Spleen (tissue), 11 donors: Measurements from ENCODE around the gene TTC22. TPM values are rescaled to one million over a fixed set of nuclear protein-coding genes. Genes with fewer than 3 reads are reported as not detected.

Experiments used
- DNase-seq: peaks from one replicate; pipeline ENCODE4 v3.0.0-alpha.2; 2020
- H3K27ac ChIP-seq, 8 donors: fragments of 200-600 bp; sonication (generic) in 7 of 8; 1 replicate in 4 of 8; 2 replicates in 4 of 8; pipeline versions ENCODE4 v1.5.0 to v1.8.0; 2016 to 2021; ENCODE audit warnings: inconsistent platforms in 4 of 8, mild to moderate bottlenecking in 4 of 8, moderate library complexity in 1 of 8
- H3K27me3 ChIP-seq, 7 donors: fragments of 200-600 bp; sonication (generic) in 6 of 7; replicated peaks in 1 of 7; 1 replicate in 4 of 7; 2 replicates in 3 of 7; pipeline versions ENCODE4 v1.5.0 to v1.8.0; 2016 to 2021; ENCODE audit warnings: inconsistent platforms in 3 of 7, mild to moderate bottlenecking in 1 of 7
- H3K36me3 ChIP-seq, 6 donors: fragments of 200-600 bp; sonication (generic) in 5 of 6; 1 replicate in 4 of 6; 2 replicates in 2 of 6; pipeline versions ENCODE4 v1.5.0 to v1.8.0; 2016 to 2021; ENCODE audit warnings: inconsistent platforms in 2 of 6
- H3K4me1 ChIP-seq, 6 donors: fragments of 200-600 bp; sonication (generic) in 5 of 6; 1 replicate in 3 of 6; 2 replicates in 3 of 6; pipeline versions ENCODE4 v1.5.0 to v1.8.0; 2016 to 2021; ENCODE audit warnings: inconsistent platforms in 3 of 6
- H3K4me3 ChIP-seq, 8 donors: fragments of 200-600 bp; sonication (generic) in 7 of 8; 1 replicate in 4 of 8; 2 replicates in 4 of 8; pipeline versions ENCODE4 v1.5.0 to v1.8.0; 2016 to 2021; ENCODE audit warnings: inconsistent platforms in 4 of 8, mild to moderate bottlenecking in 4 of 8, moderate library complexity in 2 of 8
- H3K9me3 ChIP-seq, 8 donors: fragments of 200-600 bp; sonication (generic) in 7 of 8; 1 replicate in 4 of 8; 2 replicates in 4 of 8; pipeline versions ENCODE4 v1.5.0 to v1.8.0; 2016 to 2021; ENCODE audit warnings: inconsistent platforms in 4 of 8
- POLR2A ChIP-seq, 3 donors: fragments of 450-650 bp; IDR thresholded peaks; one replicate each; pipeline ENCODE4 v1.5.1; 2017; ENCODE audit warnings: antibody characterized with exemption in 3 of 3, mild to moderate bottlenecking in 1 of 3
- POLR2AphosphoS5 ChIP-seq, 3 donors: sonication (generic); formaldehyde crosslinking; IDR thresholded peaks; one replicate each; pipeline ENCODE4 v1.5.1; 2017; ENCODE audit warnings: antibody characterized with exemption in 3 of 3
- WGBS, 5 donors: extraction: QIAGEN DNeasy Blood & Tissue Kit in 3 of 5; methylation state at CpG; one replicate each; pipeline versions ENCODE4 v1.1.5 to v1.1.7; 2013 to 2018; 5-methylcytosine and 5-hydroxymethylcytosine counted together
- intact Hi-C: fragments of 100-400 bp; cut with DNase I; formaldehyde crosslinking; loops from one replicate; pipeline ENCODE4 v1.15.0; 2023; ENCODE audit warnings: low total_unique reads
- polyA plus RNA-seq, 3 donors: library from polyadenylated mRNA; stranded (reverse); fragments of 200-250 nt; gene quantifications; one replicate each; pipeline ENCODE4 v1.2.1, GENCODE V29; 2013
- total RNA-seq, 7 donors: library from RNA; depleted of rRNA in 3 of 7; stranded (reverse); fragments of >200 nt in 3 of 7; fragmentation: NEBNext Ultra II Directional in 4 of 7; extraction: Animal tissue kit (Norgen Biotek cat#: 25700) in 4 of 7; gene quantifications; one replicate each; pipeline versions ENCODE4 v1.1.0 to v1.2.1, GENCODE V29; 2016 to 2021
- TF ChIP-seq, protein P1 (sequence below), 11 experiments: fragments of 200-600 bp in 7 of 11; fragments of 450-650 bp in 4 of 11; sonication (generic) in 4 of 11; IDR thresholded peaks in 8 of 11; conservative IDR thresholded peaks in 3 of 11; 1 replicate in 7 of 11; 2 replicates in 4 of 11; pipeline versions ENCODE4 v1.4.0 to v1.8.0; 2016 to 2021; ENCODE audit warnings: antibody characterized with exemption in 11 of 11, inconsistent platforms in 4 of 11, mild to moderate bottlenecking in 1 of 11
- donor health status: healthy with polysubstance abuse.
- donor health status: DM: no; HTN: no; CAD: no; lungs with moderate emphysema.
- donor health status: DM: no; HTN: no; CAD: no.
- donor health status: Bipolar disorder and iron deficiency.
- donor health status: healthy.
- donor health status: DM: no; HTN: no; CAD: no.
- donor health status: DM: yes; HTN: yes; CAD: no.

TTC22 gene
- total and polyA plus RNA-seq, 10 donors: 0.73 to 6.4 (median 3.5) TPM

DNA sequence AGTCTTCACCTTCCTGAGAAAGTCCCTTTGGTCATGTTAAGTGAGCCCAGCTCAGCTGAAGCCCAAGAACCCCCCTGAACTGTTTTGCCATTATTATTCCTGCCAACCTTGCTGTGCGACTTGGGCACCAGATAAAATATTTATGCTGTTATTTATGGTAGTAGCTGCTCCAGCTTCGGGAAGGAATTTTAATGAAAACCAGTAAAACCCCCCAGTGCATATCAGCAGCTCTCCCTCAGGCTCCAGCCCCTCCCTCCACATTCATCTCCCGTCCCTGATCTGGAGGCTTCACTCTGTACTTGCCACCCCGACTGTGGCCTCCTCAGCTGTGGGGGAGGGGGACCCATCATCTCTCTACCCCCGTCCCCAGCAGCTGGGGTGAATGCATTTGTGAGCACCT lies 12.7 kb downstream of the TTC22 start:
- intact Hi-C loops: no loop called here
- no peaks in the 10 kb centered on the region for H3K4me1 ChIP-seq
- no peak overlapping the region for H3K4me3 ChIP-seq
- peaks cover 0 to 11% (median 0%) of the 10 kb centered on the region in 7 donors for H3K27me3 ChIP-seq
- no peak overlapping the region for H3K27ac ChIP-seq
- H3K36me3 ChIP-seq: peaks cover 0 to 57% (median 7%) of the 10 kb centered on the region in 6 donors
- WGBS, 5 donors: 54 to 83% (median 69%) methylated on average over 5 of the region's 5 CpGs
- no peak for DNase-seq
- peaks cover 0 to 16% (median 12%) of the 10 kb centered on the region in 8 donors for H3K9me3 ChIP-seq
- no peak for TF ChIP-seq POLR2AphosphoS5 (IDR thresholded peaks at IDR 0.05)
- TF ChIP-seq POLR2A (IDR thresholded peaks at IDR 0.05): no peak
- TF ChIP-seq, protein P1, sequence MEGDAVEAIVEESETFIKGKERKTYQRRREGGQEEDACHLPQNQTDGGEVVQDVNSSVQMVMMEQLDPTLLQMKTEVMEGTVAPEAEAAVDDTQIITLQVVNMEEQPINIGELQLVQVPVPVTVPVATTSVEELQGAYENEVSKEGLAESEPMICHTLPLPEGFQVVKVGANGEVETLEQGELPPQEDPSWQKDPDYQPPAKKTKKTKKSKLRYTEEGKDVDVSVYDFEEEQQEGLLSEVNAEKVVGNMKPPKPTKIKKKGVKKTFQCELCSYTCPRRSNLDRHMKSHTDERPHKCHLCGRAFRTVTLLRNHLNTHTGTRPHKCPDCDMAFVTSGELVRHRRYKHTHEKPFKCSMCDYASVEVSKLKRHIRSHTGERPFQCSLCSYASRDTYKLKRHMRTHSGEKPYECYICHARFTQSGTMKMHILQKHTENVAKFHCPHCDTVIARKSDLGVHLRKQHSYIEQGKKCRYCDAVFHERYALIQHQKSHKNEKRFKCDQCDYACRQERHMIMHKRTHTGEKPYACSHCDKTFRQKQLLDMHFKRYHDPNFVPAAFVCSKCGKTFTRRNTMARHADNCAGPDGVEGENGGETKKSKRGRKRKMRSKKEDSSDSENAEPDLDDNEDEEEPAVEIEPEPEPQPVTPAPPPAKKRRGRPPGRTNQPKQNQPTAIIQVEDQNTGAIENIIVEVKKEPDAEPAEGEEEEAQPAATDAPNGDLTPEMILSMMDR (IDR thresholded peaks at IDR 0.05 in 8 of 11, conservative IDR thresholded peaks at IDR 0.05 in 3 of 11): no peak

DNA sequence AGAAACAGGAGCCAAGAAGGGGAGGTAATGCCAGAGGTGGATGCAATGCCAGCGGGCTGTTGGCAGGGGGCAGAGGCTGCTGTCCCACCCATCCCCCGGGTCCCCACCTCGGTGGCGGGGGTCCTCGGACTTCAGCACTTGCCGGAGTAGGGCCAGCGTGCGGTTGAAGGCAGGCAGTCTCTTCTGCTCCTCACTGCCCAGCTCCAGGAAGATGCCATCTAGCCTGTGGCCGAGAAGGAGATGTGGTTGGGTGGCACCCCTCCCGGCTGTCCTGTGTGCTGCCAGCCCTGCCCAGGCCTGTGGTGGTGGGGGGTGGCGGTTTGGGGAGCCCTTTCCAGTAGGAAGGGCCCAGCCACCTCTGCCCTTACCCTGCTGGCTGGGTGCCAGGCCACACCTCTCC lies 13.5 kb downstream of the TTC22 start:
- TF ChIP-seq, protein P1 (IDR thresholded peaks at IDR 0.05 in 8 of 11, conservative IDR thresholded peaks at IDR 0.05 in 3 of 11): no peak
- no peak for TF ChIP-seq POLR2AphosphoS5 (IDR thresholded peaks at IDR 0.05)
- no peak for TF ChIP-seq POLR2A (IDR thresholded peaks at IDR 0.05)
- no peaks in the 10 kb centered on the region for H3K4me1 ChIP-seq
- H3K36me3 ChIP-seq: peaks cover 0 to 48% (median 7%) of the 10 kb centered on the region in 6 donors
- H3K27ac ChIP-seq: no peak overlapping the region
- WGBS, 5 donors: 81 to 91% (median 85%) methylated on average over 10 to 11 of the region's 11 CpGs
- H3K9me3 ChIP-seq: peaks cover 0 to 10% (median 9%) of the 10 kb centered on the region in 8 donors
- no peak overlapping the region for H3K4me3 ChIP-seq
- no peak for DNase-seq
- intact Hi-C loops: no loop called here
- peaks cover 0 to 11% (median 0%) of the 10 kb centered on the region in 7 donors for H3K27me3 ChIP-seq

DNA sequence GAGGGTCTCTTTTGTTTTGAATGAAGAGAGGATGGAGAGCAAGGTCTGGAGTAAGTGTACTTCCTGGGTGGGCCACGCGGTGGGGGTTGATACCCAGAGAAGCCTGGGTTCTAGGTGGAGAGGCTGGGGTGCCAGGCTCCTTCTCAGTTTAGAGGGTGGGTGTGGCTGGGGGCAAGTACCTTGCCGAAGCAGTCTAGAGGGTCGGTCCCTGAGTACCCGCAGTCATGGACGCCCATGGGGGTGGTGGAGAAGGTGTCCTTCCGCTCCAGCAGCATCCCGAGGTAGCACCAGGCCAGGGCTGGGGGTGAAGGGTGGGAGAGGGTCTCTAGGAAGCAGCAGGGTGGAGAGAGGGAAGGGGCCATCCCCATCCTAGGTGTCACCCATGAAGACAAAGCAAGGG lies 14.3 kb downstream of the TTC22 start:
- TF ChIP-seq POLR2AphosphoS5 (IDR thresholded peaks at IDR 0.05) (no peak), POLR2A (IDR thresholded peaks at IDR 0.05) (no peak)
- TF ChIP-seq, protein P1 (IDR thresholded peaks at IDR 0.05 in 8 of 11, conservative IDR thresholded peaks at IDR 0.05 in 3 of 11): no peak

DNA sequence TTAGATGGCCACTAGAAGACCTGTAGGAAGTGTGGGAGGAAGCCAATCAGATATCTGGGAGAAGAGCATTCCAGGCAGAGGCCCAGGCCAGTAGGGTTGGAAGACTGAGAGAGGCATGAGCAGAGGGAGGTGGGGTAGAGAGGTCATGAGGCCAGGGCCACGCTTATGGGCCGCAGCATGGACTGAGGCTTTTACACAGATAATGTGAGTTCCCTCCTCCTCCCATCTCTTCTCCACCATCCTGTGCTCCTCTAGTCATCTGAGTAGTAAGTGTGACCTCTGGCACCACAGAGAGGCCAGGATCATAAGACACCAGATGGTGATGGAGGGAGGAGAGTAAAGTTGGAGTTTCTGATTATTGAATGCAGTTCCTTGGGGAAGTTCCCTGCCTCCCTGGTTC lies 17.1 kb downstream of the TTC22 start:
- H3K27me3 ChIP-seq: peaks cover 0 to 32% (median 5%) of the 10 kb centered on the region in 7 donors
- no peak overlapping the region for H3K4me3 ChIP-seq
- intact Hi-C loops: no loop called here
- TF ChIP-seq, protein P1 (IDR thresholded peaks at IDR 0.05 in 8 of 11, conservative IDR thresholded peaks at IDR 0.05 in 3 of 11): no peak
- TF ChIP-seq POLR2A (IDR thresholded peaks at IDR 0.05): no peak
- TF ChIP-seq POLR2AphosphoS5 (IDR thresholded peaks at IDR 0.05): no peak
- H3K36me3 ChIP-seq: peaks cover 0 to 65% (median 7%) of the 10 kb centered on the region in 6 donors
- no peak overlapping the region for H3K27ac ChIP-seq
- no peak for DNase-seq
- 70 to 87% (median 74%) methylated on average over 2 of the region's 2 CpGs for WGBS, 5 donors
- H3K9me3 ChIP-seq: no peaks in the 10 kb centered on the region
- peaks cover 0 to 10% (median 0%) of the 10 kb centered on the region in 6 donors for H3K4me1 ChIP-seq

More for the DNA sequence above, 14.3 kb downstream of the TTC22 start:
- Histone ChIP-seq H3K4me1 (no peaks in the 10 kb centered on the region), H3K36me3 (peaks cover 0 to 48% (median 7%) of the 10 kb centered on the region in 6 donors), H3K27me3 (peaks cover 0 to 17% (median 0%) of the 10 kb centered on the region in 7 donors), H3K9me3 (peaks cover 0 to 2% (median under 1%) of the 10 kb centered on the region in 8 donors), H3K4me3 (no peak overlapping the region), H3K27ac (no peak overlapping the region)
- 86 to 96% (median 91%) methylated on average over 8 of the region's 8 CpGs for WGBS, 5 donors
- intact Hi-C loops: no loop called here
- peak; percentile 39 for DNase-seq
